Astrocyte (in vitro differentiated cells and primary cell): Measurements from ENCODE around the gene ARHGAP30.

Experiments used
- EZH2 ChIP-seq: IDR thresholded peaks from 2 replicates; pipeline ENCODE4 v1.6.1; 2012; ENCODE audit warnings: mild to moderate bottlenecking, low read length, inconsistent platforms; ENCODE audit not compliant: insufficient read depth
- TF ChIP-seq, protein P1 (sequence below): IDR thresholded peaks from 2 replicates; pipeline ENCODE4 v1.5.1; 2011; ENCODE audit warnings: low read depth, mild to moderate bottlenecking, inconsistent platforms, low read length, moderate library complexity; ENCODE audit not compliant: insufficient read depth

DNA sequence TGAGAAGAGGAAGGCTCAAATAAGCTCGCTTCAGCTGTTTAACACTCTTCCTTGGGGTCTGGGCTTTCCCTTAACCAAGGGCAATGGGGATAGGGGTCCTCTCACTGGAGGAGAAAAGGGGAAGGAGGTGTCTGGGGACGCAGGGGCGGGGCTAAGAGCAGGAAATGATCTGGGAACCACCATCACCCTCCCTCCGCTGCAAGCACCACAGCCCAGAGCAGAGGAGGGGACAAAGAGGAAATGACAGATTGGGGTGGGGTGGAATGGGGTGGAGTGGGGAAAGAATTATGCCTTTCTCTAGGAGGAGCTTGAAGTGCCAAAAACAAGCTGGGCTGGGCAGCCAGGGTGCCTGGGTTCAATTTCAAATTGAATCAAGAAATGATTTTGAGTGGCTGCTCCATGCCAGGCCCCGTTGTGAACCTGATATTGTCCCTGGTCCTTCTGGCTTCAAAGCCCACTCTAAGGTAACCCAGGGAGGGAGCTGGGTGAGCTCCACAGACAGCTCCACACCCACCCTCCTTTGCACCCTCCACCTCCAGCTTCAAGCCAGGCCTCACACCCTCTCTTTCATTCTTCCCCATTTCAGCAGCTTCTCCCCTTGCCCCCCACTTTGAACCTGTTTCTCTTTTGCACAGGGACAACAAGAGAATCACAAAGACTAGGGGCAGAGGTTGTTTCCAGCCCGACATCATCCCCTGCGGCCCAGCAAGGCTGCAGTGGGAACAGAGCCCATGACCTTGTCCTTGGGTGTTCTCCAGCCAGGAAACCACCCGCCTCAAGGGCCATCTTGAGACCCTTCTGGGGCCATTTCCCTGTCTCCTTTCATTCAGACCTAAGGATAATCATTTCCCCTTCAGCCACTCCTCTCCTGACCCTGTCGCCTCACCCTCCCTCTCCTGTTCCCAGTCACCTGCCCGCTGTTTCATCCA lies 1.1 kb downstream of the ARHGAP30 start:
- TF ChIP-seq, protein P1, sequence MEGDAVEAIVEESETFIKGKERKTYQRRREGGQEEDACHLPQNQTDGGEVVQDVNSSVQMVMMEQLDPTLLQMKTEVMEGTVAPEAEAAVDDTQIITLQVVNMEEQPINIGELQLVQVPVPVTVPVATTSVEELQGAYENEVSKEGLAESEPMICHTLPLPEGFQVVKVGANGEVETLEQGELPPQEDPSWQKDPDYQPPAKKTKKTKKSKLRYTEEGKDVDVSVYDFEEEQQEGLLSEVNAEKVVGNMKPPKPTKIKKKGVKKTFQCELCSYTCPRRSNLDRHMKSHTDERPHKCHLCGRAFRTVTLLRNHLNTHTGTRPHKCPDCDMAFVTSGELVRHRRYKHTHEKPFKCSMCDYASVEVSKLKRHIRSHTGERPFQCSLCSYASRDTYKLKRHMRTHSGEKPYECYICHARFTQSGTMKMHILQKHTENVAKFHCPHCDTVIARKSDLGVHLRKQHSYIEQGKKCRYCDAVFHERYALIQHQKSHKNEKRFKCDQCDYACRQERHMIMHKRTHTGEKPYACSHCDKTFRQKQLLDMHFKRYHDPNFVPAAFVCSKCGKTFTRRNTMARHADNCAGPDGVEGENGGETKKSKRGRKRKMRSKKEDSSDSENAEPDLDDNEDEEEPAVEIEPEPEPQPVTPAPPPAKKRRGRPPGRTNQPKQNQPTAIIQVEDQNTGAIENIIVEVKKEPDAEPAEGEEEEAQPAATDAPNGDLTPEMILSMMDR, result no peak
- no peak for TF ChIP-seq EZH2
